HepG2 (cell line): ENCODE results near the gene POU6F1. TPM values are rescaled to one million over a fixed set of nuclear protein-coding genes. Genes with fewer than 3 reads are reported as not detected.
A peak's percentile ranks its signal among the peaks of the same experiment; 100 is the strongest.

Experiments
- CHD4 ChIP-seq: fragments of 200-600 bp; sonication (generic); IDR thresholded peaks from 2 replicates; pipeline ENCODE4 v1.7.0; 2017; ENCODE audit warnings: mild to moderate bottlenecking, low read length, borderline replicate concordance
- DBP ChIP-seq: sonication (generic); formaldehyde crosslinking; IDR thresholded peaks from 2 replicates; pipeline ENCODE4 v1.4.0; 2020; ENCODE audit warnings: missing genetic modification reagents; ENCODE audit errors: not compliant biosample characterization
- DDIT3 ChIP-seq: sonication (generic); formaldehyde crosslinking; IDR thresholded peaks from 2 replicates; pipeline ENCODE4 v1.4.0; 2020; ENCODE audit warnings: mild to moderate bottlenecking, missing genetic modification reagents
- HDAC1 ChIP-seq: sonication (generic); formaldehyde crosslinking; IDR thresholded peaks from 2 replicates; pipeline ENCODE4 v1.5.1; 2020; ENCODE audit warnings: mild to moderate bottlenecking, missing genetic modification reagents
- HMG20B ChIP-seq: conservative IDR thresholded peaks from 2 replicates; pipeline ENCODE4 v1.6.1; 2016; ENCODE audit warnings: missing genetic modification reagents, missing compliant biosample characterization
- KDM4B ChIP-seq: sonication (generic); formaldehyde crosslinking; IDR thresholded peaks from 2 replicates; pipeline ENCODE4 v1.4.0; 2020; ENCODE audit warnings: missing genetic modification reagents
- KLF6 ChIP-seq: IDR thresholded peaks from 2 replicates; pipeline ENCODE4 v1.8.0; 2016; ENCODE audit warnings: missing biosample characterization, missing genetic modification reagents
- TAF15 ChIP-seq: fragments of 200-400 bp; formaldehyde crosslinking; IDR thresholded peaks from one replicate; pipeline ENCODE4 v1.6.1; 2018; ENCODE audit warnings: mild to moderate bottlenecking, low read depth, low read length; ENCODE audit not compliant: poor library complexity, severe bottlenecking
- TARDBP ChIP-seq: sonication (generic); formaldehyde crosslinking; IDR thresholded peaks from 2 replicates; pipeline ENCODE4 v1.8.0; 2022; ENCODE audit warnings: mild to moderate bottlenecking, missing genetic modification reagents
- TEAD3 ChIP-seq: optimal IDR thresholded peaks from 2 replicates; pipeline ENCODE3; 2016; ENCODE audit warnings: borderline replicate concordance
- ZBTB20 ChIP-seq: sonication (generic); formaldehyde crosslinking; IDR thresholded peaks from 2 replicates; pipeline ENCODE4 v1.8.1; 2023; ENCODE audit warnings: missing genetic modification reagents, low read depth, mild to moderate bottlenecking, borderline replicate concordance
- ZBTB25 ChIP-seq: IDR thresholded peaks from 2 replicates; pipeline ENCODE4 v1.6.1; 2018; ENCODE audit warnings: missing genetic modification reagents
- ZBTB33 ChIP-seq: sonication (generic); formaldehyde crosslinking; IDR thresholded peaks from 2 replicates; pipeline ENCODE4 v1.4.0; 2020; ENCODE audit warnings: missing genetic modification reagents
- ZBTB37 ChIP-seq: sonication (generic); formaldehyde crosslinking; IDR thresholded peaks from 2 replicates; pipeline ENCODE4 v1.4.0; 2020; ENCODE audit warnings: mild to moderate bottlenecking, missing genetic modification reagents
- ZBTB44 ChIP-seq: sonication (generic); formaldehyde crosslinking; IDR thresholded peaks from 2 replicates; pipeline ENCODE4 v1.4.0; 2020; ENCODE audit warnings: missing genetic modification reagents
- ZNF350 ChIP-seq: sonication (generic); formaldehyde crosslinking; IDR thresholded peaks from 2 replicates; pipeline ENCODE4 v1.4.0; 2020; ENCODE audit warnings: mild to moderate bottlenecking, low read depth, missing genetic modification reagents, borderline replicate concordance
- ZNF570 ChIP-seq: sonication (generic); formaldehyde crosslinking; IDR thresholded peaks from 2 replicates; pipeline ENCODE4 v1.4.0; 2020; ENCODE audit warnings: mild to moderate bottlenecking, missing genetic modification reagents, borderline replicate concordance
- polyA plus RNA-seq, 8 experiments: library from polyadenylated mRNA; depleted of rRNA in 3 of 8; stranded (reverse) in 7 of 8; unstranded in 1 of 8; fragments of >200 nt; fragmentation: Illumina TruSeq in 4 of 8; extraction: Trizol in 4 of 8; gene quantifications; 2 replicates each; pipeline versions ENCODE4 v1.2.1 to v1.2.3, GENCODE V29; 2011 to 2016; ENCODE audit warnings: low read depth in 4 of 8, missing spikeins in 1 of 8, mixed read lengths in 1 of 8; ENCODE audit not compliant: insufficient read depth in 1 of 8
- total RNA-seq, 5 experiments: library from RNA; depleted of rRNA; stranded (reverse); fragments of >200 nt; fragmentation: Illumina TruSeq; extraction: Trizol; gene quantifications; 2 replicates each; pipeline ENCODE4 v1.2.3, GENCODE V29; 2016; ENCODE audit warnings: low read depth in 1 of 5

Gene POU6F1
- total and polyA plus RNA-seq, 2 of the 13 experiments (the other 11 are each of a cell fraction or from before 2014, with no cell fraction given): 0.48 to 0.51 TPM

GRCh38 chr12:51238510-51239334 is 20.9 kb upstream of the POU6F1 start, which contains the start of gene DAZAP2 (continued):
- TF ChIP-seq DBP (CRISPR knock-in tag) (peak; percentile 60), DDIT3 (CRISPR knock-in tag) (no peak), ZBTB20 (peak; percentile 58; the same call in 1 of the 2 replicates), KDM4B (CRISPR knock-in tag) (no peak), ZBTB33 (CRISPR knock-in tag) (no peak), TEAD3 (CRISPR knock-in tag) (no peak), ZBTB25 (CRISPR knock-in tag) (peak; percentile 69; the same call in 1 of the 2 replicates), TARDBP (CRISPR knock-in tag) (no peak; the same call in 1 of the 2 replicates), CHD4 (no peak), KLF6 (CRISPR knock-in tag) (0 out of 2 replicates have a peak, but pooled peaks have one; percentile 29), TAF15 (no peak), ZNF570 (CRISPR knock-in tag) (no peak), ZBTB44 (CRISPR knock-in tag) (no peak), ZBTB37 (CRISPR knock-in tag) (no peak), ZNF350 (peak; percentile 79; the same call in 1 of the 2 replicates), HDAC1 (CRISPR knock-in tag) (peak; percentile 93), HMG20B (CRISPR knock-in tag) (no peak)
